Stimulated activated CD8-positive, alpha-beta memory T cell treated with anti-CD3 and anti-CD28 coated beads, Interleukin-15, amount 100 ng/mL, for 4 hours (primary cell): Measurements from ENCODE around the gene PDCD5.
A peak's percentile ranks its signal among the peaks of the same experiment; 100 is the strongest.
"Not testable (repeated sequence)": the region's sequence is repeated elsewhere in the genome, so short reads cannot be mapped to it uniquely, and the experiment has no call there.

Source experiments
- DNase-seq, 2 donors: peaks; one replicate each; pipeline ENCODE4 v3.0.0-alpha.2; 2020; ENCODE audit warnings: low read depth in 2 of 2

Gene PDCD5, protein sequence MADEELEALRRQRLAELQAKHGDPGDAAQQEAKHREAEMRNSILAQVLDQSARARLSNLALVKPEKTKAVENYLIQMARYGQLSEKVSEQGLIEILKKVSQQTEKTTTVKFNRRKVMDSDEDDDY

GRCh38 chr19:32580901-32581704 is at the start of gene PDCD5:
TSS of gene PDCD5 (plus strand) at chr19:32581190. CDS start at chr19:32581262, 72 bp downstream.
- DNase-seq = peak; percentile 92 to 97

DNA sequence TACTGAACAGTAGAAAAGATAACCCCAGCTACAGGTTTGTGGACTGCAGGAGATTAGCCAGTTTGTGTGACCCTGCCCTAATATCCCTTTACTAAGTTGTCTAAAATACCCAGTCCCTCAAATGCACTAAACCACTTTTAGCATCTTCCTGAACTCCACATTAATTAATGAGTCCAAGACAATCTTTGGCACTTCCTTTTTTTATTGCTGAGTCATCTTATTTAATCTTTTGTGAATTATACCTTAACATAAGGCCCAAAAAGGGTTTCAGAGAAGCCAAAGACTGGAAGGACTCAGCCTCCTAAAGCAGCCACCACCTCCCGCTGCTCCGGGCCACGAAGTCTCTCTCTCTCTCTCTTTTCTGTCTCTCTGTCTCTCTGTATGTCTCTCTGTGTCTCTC is 48.8 kb upstream of the PDCD5 start:
- no peak for DNase-seq

DNA sequence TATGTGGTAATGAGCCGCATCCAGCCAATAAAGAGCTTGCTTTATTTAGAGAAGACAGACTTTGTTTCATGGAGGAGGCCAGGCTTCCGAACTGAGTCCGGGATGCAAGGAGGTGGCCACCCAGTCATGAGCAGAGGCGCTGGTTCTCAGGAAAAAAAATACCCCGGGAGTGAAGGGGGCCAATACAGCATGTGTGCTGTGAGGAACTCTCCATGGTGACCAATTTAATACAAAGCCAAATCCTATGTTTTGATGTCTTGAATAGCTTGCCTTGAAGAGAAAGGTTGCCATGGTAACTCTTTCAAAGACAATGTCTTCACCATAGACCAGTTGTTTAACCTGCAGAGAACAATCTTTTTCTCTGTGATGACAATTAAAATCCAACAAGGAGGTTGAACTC is 43.4 kb upstream of the PDCD5 start:
- no peak for DNase-seq

- no peak for DNase-seq
Observed at GRCh38 chr19:32539240-32539916, 41.6 kb upstream of the PDCD5 start.

DNA sequence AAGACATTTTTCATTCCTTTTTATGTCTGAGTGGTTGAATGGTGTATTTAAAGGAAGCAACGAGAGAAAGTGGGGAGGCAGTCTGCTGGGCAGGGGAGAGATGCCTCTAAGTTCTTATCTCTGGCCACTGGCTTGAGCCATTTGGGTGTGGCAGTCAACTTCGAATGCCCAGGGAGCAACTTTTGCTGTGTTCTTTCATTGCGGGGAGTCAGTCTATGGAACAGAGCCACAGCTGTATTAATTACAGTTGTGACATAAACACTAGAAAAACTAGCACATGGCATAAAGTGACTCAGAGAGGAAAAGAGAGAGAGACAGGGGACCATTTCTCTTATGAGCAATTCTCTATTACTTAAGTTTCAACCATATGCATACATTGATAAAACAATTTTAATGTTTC is 40.4 kb upstream of the PDCD5 start:
- DNase-seq = no peak

GRCh38 chr19:32541376-32541775 is 39.6 kb upstream of the PDCD5 start:
- DNase-seq = not testable (repeated sequence)

- DNase-seq = no peak
Observed at GRCh38 chr19:32542477-32543108, 38.4 kb upstream of the PDCD5 start.

DNA sequence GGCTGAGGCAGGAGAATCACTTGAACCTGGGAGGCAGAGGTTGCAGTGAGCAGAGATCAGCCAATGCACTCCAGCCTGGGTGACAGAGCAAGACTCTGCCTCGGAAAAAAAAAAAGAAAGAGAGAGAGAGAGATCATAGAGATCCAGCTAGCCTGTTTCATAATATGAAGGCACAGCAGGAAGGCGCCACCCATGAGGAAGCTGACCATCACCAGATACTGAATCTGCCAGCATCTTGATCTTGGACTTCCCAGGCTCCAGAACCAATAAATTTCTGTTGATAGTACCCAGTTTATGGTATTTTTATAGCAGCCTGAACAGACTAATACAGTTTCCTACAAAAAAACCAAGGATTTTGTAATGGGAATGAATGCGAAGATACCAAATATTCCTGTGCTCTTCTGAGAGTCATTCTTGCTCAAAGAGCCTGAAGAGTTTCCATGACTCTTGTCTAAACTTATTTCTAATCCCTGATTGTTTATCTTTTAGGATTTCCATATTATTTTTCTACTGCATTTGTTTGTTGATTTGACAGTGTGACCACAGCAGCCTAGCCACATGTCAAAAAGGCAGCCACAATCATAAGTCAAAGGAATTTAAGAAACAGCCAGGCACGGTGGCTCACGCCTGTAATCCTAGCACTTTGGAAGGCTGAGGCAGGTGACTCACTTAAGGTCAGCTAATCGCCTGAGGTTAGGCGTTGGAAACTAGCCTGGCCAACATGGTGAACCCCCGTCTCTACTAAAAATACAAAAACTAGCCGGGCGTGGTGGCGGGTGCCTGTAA is 37.7 kb upstream of the PDCD5 start:
- DNase-seq = no peak

DNA sequence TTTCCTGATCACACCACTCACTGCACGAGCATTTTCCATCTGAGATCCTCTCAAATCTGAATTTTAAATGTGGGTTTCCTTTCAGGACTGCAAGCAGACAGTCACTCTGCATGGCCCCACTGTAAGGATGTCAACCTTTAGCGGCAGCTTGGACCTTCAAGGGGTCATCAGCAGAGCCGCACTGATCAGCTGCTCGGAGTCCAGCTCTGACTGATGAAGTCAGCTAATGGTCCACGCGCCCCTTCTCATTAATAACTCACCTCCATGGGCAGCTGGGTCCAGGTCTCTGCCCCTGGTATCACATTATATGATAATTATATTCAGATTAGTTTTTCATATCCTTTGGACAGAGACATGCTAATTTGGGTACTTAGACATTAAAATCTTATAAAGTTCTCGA is 36.1 kb upstream of the PDCD5 start:
- no peak for DNase-seq

- DNase-seq = no peak
Observed at GRCh38 chr19:32550666-32551065, 30.3 kb upstream of the PDCD5 start.

GRCh38 chr19:32555786-32556185 is 25.2 kb upstream of the PDCD5 start:
- DNase-seq = no peak

DNA sequence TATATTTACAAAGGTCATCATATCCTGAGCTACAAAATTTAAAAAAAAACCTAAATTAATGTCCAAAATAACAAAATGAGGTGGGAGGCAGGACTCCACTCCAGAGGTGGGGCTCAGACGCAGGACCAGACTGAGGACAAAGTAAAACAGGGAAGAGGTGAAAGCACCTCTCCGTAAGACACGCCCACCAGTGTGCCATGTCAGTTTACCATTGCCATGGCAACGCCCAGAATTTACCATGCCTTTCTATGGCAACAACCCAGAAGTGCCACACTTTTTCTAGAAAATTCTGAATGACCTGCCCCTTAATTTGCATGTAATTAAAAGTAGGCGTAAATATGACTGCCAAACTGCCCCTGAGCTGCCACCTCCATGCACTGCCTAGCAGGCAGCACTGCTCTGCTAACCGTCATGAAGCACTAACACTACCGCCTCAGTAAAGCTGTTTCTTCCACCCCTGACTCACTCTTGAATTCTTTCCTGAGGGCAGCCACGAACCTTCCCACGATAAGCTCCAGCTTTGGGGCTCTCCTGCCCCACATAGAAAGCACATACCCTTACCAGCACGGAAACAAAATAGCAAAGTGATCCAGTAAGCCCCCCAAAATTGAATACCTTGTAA is 22.3 kb upstream of the PDCD5 start:
- DNase-seq = no peak

- no peak for DNase-seq
Observed at GRCh38 chr19:32563761-32564160, 17.2 kb upstream of the PDCD5 start.

GRCh38 chr19:32566246-32566830 is 14.7 kb upstream of the PDCD5 start:
- no peak for DNase-seq

DNA sequence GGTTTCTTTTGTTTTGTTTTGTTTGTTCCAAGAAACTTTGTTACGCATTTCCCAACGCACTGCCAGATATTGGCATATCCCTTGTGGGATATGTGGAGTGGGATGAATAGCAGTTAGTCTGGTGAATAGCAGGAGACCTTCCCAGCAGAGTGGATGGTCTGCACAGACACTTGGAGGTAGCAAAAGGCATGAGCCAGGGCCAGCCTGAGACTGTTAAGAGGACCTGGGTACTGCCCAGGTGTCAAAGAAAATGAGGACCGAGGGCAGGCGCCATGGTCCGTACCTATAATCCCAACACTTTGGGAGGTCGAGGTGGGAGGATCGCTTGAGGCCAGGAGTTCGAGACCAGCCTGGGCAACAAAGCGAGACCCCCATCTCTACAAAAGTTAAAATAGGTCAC is 13.5 kb upstream of the PDCD5 start:
- no peak for DNase-seq

DNA sequence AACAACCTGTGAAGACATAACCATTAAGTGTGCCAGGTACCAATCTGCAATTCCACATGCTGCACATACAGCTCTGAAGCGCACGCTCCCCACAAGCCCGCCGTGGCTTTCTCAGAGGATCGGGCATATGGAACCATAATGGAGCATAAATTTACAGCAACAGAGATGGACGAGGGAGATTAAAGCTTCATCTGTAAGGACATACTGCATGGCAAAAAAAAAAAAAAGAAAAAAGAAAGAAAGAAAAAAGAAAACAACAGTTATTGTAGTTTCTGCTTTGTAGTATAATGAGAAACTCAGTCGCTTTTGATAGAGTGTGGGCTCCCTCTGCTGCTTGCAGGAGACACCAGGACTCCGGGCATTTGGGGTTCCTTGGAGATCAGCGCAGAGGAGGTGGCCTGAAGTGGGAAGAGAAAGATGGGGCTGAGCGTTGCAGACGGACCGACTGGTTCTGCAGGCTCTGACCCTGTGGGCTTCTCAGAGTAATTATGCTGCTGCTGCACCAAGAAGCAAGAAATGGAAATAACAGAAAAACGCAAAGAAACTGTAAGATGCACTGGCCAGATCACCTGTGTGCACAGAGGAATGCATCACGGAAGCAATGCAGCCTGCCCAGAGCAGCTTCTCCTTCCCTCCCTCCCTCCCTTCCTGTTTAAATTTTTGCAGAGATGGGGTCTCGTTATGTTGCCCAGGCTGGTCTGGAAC is 10.8 kb upstream of the PDCD5 start:
- peak in 1 of 2 donors; percentile 17 for DNase-seq

DNA sequence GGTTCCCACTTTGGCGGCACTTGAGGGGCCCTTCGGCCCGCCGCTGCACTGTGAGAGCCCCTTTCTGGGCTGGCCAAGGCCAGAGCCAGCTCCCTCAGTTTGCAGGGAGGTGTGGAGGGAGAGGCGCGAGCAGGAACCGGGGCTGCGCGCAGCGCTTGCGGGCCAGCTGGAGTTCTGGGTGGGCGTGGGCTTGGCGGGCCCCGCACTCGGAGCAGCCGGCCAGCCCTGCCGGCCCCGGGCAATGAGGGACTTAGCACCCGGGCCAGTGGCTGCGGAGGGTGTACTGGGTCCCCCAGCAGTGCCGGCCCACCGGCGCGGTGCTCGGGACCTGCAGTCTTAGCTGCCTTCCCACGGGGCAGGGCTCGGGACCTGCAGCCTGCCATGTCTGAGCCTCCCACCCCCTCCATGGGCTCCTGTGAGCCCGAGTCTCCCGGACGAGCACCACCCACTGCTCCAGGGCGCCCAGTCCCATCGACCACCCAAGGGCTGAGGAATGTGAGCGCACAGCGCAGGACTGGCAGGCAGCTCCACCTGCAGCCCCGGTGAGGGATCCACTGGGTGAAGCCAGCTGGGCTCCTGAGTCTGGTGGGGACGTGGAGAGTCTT is 9.4 kb upstream of the PDCD5 start:
- DNase-seq = not testable (repeated sequence)

GRCh38 chr19:32572700-32573491 is 8.1 kb upstream of the PDCD5 start:
- not testable (repeated sequence) for DNase-seq

- DNase-seq = no peak
Observed at GRCh38 chr19:32573492-32573794, 7.5 kb upstream of the PDCD5 start.
